HepG2 (cell line): Measurements from ENCODE around the gene DOK4. TPM values are rescaled to one million over a fixed set of nuclear protein-coding genes. Genes with fewer than 3 reads are reported as not detected.

ENCODE experiments used
- ATAC-seq: fragments of 200-7000 bp; cut with Tn5 transposase; 3 replicates; pipeline ENCODE4 v1.9.1; 2020; ENCODE audit warnings: mild to moderate bottlenecking, moderate library complexity
- BruUV-seq: library from RNA; stranded (reverse); fragments of 400-500 nt; replicated peaks from 2 replicates; lab custom pipeline; 2021; lab: Mats Ljungman, UMichigan
- CTCF ChIA-PET: fragments of 300-600 bp; formaldehyde crosslinking; extraction: SDS; loops from one replicate; lab custom pipeline; 2021; ENCODE audit warnings: low total read pairs, inconsistent platforms, low intra/inter-chr PET ratio; lab: Yijun Ruan, JAX
- POLR2A ChIA-PET: fragments of 350-600 bp; sonication (Branson Sonifier 250); formaldehyde crosslinking; loops from one replicate; lab custom pipeline; 2020; ENCODE audit warnings: antibody characterized with exemption, inconsistent platforms; lab: Yijun Ruan, JAX
- DNase-seq: peaks from one replicate; pipeline ENCODE4 v3.0.0-alpha.2; 2015; ENCODE audit warnings: low spot score
- FAIRE-seq: peaks from 3 replicates; lab custom pipeline; 2011; peaks lifted over from hg19 to GRCh38; lab: Jason Lieb, UNC
- H2AFZ ChIP-seq: one replicate; pipeline ENCODE4 v1.6.1; 2011; ENCODE audit warnings: low read length, inconsistent platforms
- H3K27ac ChIP-seq: fragments of 300-600 bp; 3 replicates; pipeline ENCODE4 v1.8.0; 2011; ENCODE audit warnings: mixed run types, mild to moderate bottlenecking, mixed read lengths, low read length, inconsistent platforms; ENCODE audit not compliant: insufficient read depth; ENCODE audit errors: extremely low read length
- H3K27me3 ChIP-seq, 2 experiments: fragments of 200-600 bp in 1 of 2; 2 replicates in 1 of 2; 3 replicates in 1 of 2; pipeline versions ENCODE4 v1.6.0 to v1.8.0; 2011; ENCODE audit warnings: low read length in 2 of 2, mild to moderate bottlenecking in 2 of 2, moderate library complexity in 2 of 2, inconsistent platforms in 1 of 2; ENCODE audit not compliant: insufficient read depth in 2 of 2, control insufficient read depth in 1 of 2
- H3K36me3 ChIP-seq, 2 experiments: fragments of 200-600 bp in 1 of 2; replicated peaks in 1 of 2; 2 replicates in 1 of 2; 3 replicates in 1 of 2; pipeline versions ENCODE4 v1.5.1 to v1.8.0; 2011; ENCODE audit warnings: low read length in 2 of 2, inconsistent platforms in 1 of 2; ENCODE audit not compliant: insufficient read depth in 2 of 2, control insufficient read depth in 1 of 2
- H3K4me1 ChIP-seq: 2 replicates; pipeline ENCODE4 v1.5.1; 2012; ENCODE audit warnings: low read length, inconsistent platforms; ENCODE audit not compliant: insufficient read depth
- H3K4me2 ChIP-seq: 2 replicates; pipeline ENCODE4 v1.6.0; 2011; ENCODE audit warnings: low read depth, low read length, inconsistent platforms
- H3K4me3 ChIP-seq, 3 experiments: fragments of 200-600 bp in 1 of 3; sonication (generic), shearing (Covaris generic) in 1 of 3; replicated peaks in 1 of 3; 2 replicates each; pipeline ENCODE4 v1.5.1; 2011 to 2016; ENCODE audit warnings: low read length in 3 of 3, inconsistent platforms in 2 of 3, low read depth in 2 of 3, mild to moderate bottlenecking in 2 of 3, control low read depth in 1 of 3, mixed read lengths in 1 of 3; ENCODE audit not compliant: insufficient read depth in 1 of 3
- H3K79me2 ChIP-seq: one replicate; pipeline ENCODE4 v1.6.1; 2011; ENCODE audit warnings: low read length, inconsistent platforms; ENCODE audit not compliant: insufficient read depth
- H3K9ac ChIP-seq: 2 replicates; pipeline ENCODE4 v1.6.0; 2011; ENCODE audit warnings: mild to moderate bottlenecking, low read depth, low read length, inconsistent platforms; ENCODE audit not compliant: insufficient read depth
- H3K9me3 ChIP-seq: 2 replicates; pipeline ENCODE4 v1.5.1; 2012; ENCODE audit warnings: mild to moderate bottlenecking, low read length
- H4K20me1 ChIP-seq: 2 replicates; pipeline ENCODE4 v1.6.0; 2011; ENCODE audit warnings: inconsistent platforms, mild to moderate bottlenecking, low read length, moderate library complexity; ENCODE audit not compliant: insufficient read depth
- HNRNPL ChIP-seq: fragments of 200-400 bp; formaldehyde crosslinking; IDR thresholded peaks from 2 replicates; pipeline ENCODE4 v1.6.1; 2017; ENCODE audit warnings: mild to moderate bottlenecking, low read depth, low read length
- TRIM24 ChIP-seq: sonication (generic); formaldehyde crosslinking; IDR thresholded peaks from 2 replicates; pipeline ENCODE4 v1.8.0; 2022; ENCODE audit warnings: mild to moderate bottlenecking, missing genetic modification reagents
- ZBTB7A ChIP-seq: sonication (generic); formaldehyde crosslinking; IDR thresholded peaks from 2 replicates; pipeline ENCODE4 v1.8.0; 2022; ENCODE audit warnings: mild to moderate bottlenecking, missing genetic modification reagents
- ZNF629 ChIP-seq: sonication (generic); formaldehyde crosslinking; conservative IDR thresholded peaks from 2 replicates; pipeline ENCODE4 v1.5.0; 2020; ENCODE audit warnings: missing genetic modification reagents
- WGBS: methylation state at CpG from one replicate; pipeline ENCODE4 v1.1.6; 2017; ENCODE audit warnings: low lambda C conversion rate; 5-methylcytosine and 5-hydroxymethylcytosine counted together
- in situ Hi-C: cut with HindIII; loops from 2 replicates; pipeline ENCODE4 v1.10.0; 2017; ENCODE audit warnings: low pct_unique_long_range_greater_than_20kb; ENCODE audit not compliant: extremely low pct_ligation_motif_present
- intact Hi-C: fragments of 100-400 bp; cut with micrococcal nuclease; formaldehyde crosslinking; loops from one replicate; pipeline ENCODE4 v1.10.0; 2022; ENCODE audit not compliant: unreplicated experiment
- polyA plus RNA-seq, 8 experiments: library from polyadenylated mRNA; depleted of rRNA in 3 of 8; stranded (reverse) in 7 of 8; unstranded in 1 of 8; fragments of >200 nt; fragmentation: Illumina TruSeq in 4 of 8; extraction: Trizol in 4 of 8; gene quantifications; 2 replicates each; pipeline versions ENCODE4 v1.2.1 to v1.2.3, GENCODE V29; 2011 to 2016; ENCODE audit warnings: low read depth in 4 of 8, missing spikeins in 1 of 8, mixed read lengths in 1 of 8; ENCODE audit not compliant: insufficient read depth in 1 of 8
- total RNA-seq, 5 experiments: library from RNA; depleted of rRNA; stranded (reverse); fragments of >200 nt; fragmentation: Illumina TruSeq; extraction: Trizol; gene quantifications; 2 replicates each; pipeline ENCODE4 v1.2.3, GENCODE V29; 2016; ENCODE audit warnings: low read depth in 1 of 5
- TF ChIP-seq, protein P1 (sequence below): fragments of 450-650 bp; IDR thresholded peaks from 2 replicates; pipeline ENCODE4 v1.6.1; 2016
- TF ChIP-seq, protein P2 (sequence below): sonication (generic); formaldehyde crosslinking; IDR thresholded peaks from 2 replicates; pipeline ENCODE4 v1.4.0; 2020; ENCODE audit warnings: mild to moderate bottlenecking, missing genetic modification reagents

The DOK4 gene
- total and polyA plus RNA-seq, 2 of the 13 experiments (the other 11 are each of a cell fraction or from before 2014, with no cell fraction given): 52.7 to 70.0 TPM

DNA sequence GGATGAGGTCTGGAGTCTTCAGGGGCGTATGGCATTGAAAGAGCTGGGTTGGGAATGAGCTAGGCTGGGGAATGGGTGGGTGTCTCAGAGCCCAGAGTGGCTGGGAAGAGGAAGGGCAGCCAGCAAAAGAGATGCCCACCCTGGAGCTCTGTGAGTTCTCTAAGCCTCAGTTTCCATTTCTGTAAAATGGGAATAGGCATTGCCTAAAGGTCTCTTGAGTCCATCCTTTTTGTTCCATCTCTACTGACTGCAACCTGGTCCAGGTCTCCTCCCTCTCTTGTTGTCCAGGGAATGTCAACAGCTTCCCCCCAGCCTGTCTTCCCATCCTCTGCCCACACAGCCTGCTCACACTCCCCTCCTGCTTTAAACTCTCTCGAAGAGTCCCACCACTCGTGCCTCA is 30.5 kb upstream of the DOK4 start:
- Histone ChIP-seq H3K4me1 (peaks cover 18% of the 10 kb centered on the region), H3K36me3 (no peaks in the 10 kb centered on the region), H3K9ac (no peak overlapping the region), H4K20me1 (no peaks in the 10 kb centered on the region), H3K79me2 (no peaks in the 10 kb centered on the region), H3K27ac (no peak overlapping the region), H3K27me3 (no peaks in the 10 kb centered on the region), H3K9me3 (no peaks in the 10 kb centered on the region), H2AFZ (no peak overlapping the region), H3K4me2 (no peak overlapping the region), H3K4me3 (no peak overlapping the region)
- intact Hi-C loops: no loop called here
- WGBS: 83% methylated on average over 3 of the region's 3 CpGs
- CTCF ChIA-PET: interaction anchor here (4.3 kb wide), 1 partner anchor 98 kb away, joined by 78 read pairs; no protein-coding TSS in a partner anchor
- FAIRE-seq (no peak), DNase-seq (no peak), ATAC-seq (no peak)
- in situ Hi-C loops: loop anchor here (5.0 kb wide), 3 partner anchors 39 to 214 kb away; no protein-coding TSS in a partner anchor
- TF ChIP-seq ZBTB7A (CRISPR knock-in tag) (no peak), TRIM24 (CRISPR knock-in tag) (no peak), ZNF629 (CRISPR knock-in tag) (peak; percentile 72)
- TF ChIP-seq, protein P1, sequence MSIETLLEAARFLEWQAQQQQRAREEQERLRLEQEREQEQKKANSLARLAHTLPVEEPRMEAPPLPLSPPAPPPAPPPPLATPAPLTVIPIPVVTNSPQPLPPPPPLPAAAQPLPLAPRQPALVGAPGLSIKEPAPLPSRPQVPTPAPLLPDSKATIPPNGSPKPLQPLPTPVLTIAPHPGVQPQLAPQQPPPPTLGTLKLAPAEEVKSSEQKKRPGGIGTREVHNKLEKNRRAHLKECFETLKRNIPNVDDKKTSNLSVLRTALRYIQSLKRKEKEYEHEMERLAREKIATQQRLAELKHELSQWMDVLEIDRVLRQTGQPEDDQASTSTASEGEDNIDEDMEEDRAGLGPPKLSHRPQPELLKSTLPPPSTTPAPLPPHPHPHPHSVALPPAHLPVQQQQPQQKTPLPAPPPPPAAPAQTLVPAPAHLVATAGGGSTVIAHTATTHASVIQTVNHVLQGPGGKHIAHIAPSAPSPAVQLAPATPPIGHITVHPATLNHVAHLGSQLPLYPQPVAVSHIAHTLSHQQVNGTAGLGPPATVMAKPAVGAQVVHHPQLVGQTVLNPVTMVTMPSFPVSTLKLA: no peak
- POLR2A ChIA-PET: interaction anchor here (2.2 kb wide), 1 partner anchor 54 kb away, joined by 9 read pairs; the partner anchor contains the start of gene POLR2C
- BruUV-seq: no TSS peak

DNA sequence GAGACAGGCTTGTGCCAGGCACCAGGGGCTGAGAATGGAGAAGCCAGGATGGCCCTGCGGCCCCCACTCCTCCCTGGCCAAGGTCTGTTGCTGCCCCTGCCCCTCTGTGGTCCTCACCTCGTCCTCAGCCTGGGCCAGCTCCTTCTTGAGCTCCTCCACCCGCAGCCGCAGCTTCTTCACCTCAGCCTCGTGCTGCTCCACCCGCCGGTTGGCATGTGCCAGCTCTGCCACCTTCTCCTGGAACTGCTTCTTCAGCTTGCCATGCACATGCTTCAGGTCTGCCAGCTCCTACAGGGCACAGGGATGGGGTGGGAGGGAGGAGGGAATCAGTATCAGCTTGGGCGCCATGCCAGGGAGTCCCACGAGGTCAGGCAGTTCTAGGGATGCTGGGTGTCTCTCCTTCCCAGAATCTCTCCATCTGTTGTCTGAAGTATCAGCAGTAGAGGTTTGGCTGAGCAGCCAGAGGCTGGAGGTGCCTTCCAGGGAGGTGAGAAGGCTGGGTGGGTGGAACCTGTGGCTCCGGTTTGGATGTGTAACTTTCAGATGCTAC is 30.0 kb upstream of the DOK4 start:
- TF ChIP-seq, protein P2, sequence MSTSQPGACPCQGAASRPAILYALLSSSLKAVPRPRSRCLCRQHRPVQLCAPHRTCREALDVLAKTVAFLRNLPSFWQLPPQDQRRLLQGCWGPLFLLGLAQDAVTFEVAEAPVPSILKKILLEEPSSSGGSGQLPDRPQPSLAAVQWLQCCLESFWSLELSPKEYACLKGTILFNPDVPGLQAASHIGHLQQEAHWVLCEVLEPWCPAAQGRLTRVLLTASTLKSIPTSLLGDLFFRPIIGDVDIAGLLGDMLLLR (CRISPR knock-in tag): no peak
- TF ChIP-seq HNRNPL: 0 out of 2 replicates have a peak, but pooled peaks have one; percentile 26
- no peak overlapping the region for H3K4me3 ChIP-seq
- in situ Hi-C loops: loop anchor here (5.0 kb wide), 3 partner anchors 39 to 214 kb away; no protein-coding TSS in a partner anchor
- ChIA-PET CTCF (no interaction called here), POLR2A (interaction anchor here (0.7 kb wide), 1 partner anchor 33 kb away, joined by 3 read pairs; no protein-coding TSS in a partner anchor)
- H3K36me3 ChIP-seq: no peaks in the 10 kb centered on the region
- H3K9ac ChIP-seq: no peak overlapping the region
- no peaks in the 10 kb centered on the region for H3K79me2 ChIP-seq
- DNase-seq: no peak
- ATAC-seq: no peak
- no peak overlapping the region for H3K27ac ChIP-seq
- 0 out of 5 replicates have a peak, but pooled peaks cover 0 to 1% of the 10 kb centered on the region in 2 experiments for H3K27me3 ChIP-seq
- H2AFZ ChIP-seq: no peak overlapping the region
- no peak for FAIRE-seq
- no peak overlapping the region for H3K4me2 ChIP-seq
- H4K20me1 ChIP-seq: no peaks in the 10 kb centered on the region
- no peaks in the 10 kb centered on the region for H3K9me3 ChIP-seq
- peaks cover 18% of the 10 kb centered on the region for H3K4me1 ChIP-seq
- 65% methylated on average over 10 of the region's 10 CpGs for WGBS
- intact Hi-C loops: no loop called here
- no TSS peak for BruUV-seq
